DMS 273 (cell line): ENCODE measurements around the gene ZBTB42.

Source experiments
- DNase-seq: peaks from one replicate; lab custom pipeline; 2025; ENCODE audit not compliant: unreplicated experiment; lab: John Stamatoyannopoulos, UW

ZBTB42 gene

GRCh38 chr14:104782086-104782807 is 18.7 kb upstream of the ZBTB42 start:
- DNase-seq = no peak

DNA sequence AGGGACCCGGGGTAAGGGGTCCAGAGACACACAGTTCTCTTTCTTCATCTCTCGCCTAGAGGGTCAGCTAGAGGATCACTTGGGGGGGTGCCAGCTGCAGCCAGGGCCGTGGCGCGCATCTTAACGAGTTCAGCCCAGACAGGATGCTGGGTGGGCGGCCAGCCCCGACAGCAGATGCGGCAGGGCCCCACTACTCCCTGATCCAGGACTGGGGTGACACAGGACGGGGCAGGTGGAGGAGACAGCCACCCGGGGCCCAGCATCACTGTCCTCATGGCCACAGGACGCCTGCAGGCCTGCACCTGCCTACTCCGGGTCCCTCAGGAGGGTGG is 18.1 kb upstream of the ZBTB42 start:
- DNase-seq = no peak

DNA sequence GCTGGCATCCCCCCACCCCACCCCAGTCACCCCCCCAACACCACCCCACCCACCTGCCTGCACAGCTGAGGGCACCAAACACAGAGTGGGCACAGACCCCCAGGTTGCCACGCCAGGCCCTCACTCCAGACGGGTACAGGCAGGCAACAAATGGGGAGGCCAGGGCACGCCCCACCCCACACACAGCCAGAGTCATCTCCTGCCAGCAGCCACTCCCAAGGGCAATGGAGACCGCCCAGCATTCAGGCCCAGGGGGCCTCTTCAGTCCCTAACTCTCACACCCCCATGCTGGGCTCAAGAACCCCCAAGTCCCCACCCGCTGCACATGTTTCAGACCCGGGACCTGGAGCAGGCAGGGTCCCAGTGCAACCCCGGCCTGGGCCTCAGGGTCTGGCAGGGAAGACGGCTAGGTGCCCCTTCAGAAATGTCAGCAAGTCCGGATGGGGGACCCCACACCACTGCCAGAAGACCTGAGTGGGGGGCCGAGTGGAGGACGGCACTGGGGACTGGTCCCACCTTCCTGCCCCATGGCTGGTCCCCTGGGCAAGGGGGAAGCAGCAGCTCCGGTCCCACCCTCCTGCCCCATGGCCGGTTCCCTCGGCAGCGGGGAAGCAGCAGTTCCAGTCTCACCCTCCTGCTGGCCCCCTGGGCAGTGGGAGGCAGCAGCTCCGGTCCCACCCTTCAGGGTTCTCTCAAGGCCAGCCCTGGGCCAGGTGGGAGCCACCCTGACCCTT is 17.2 kb upstream of the ZBTB42 start:
- DNase-seq = no peak

- no peak for DNase-seq
Measured at GRCh38 chr14:104784218-104784568, 16.7 kb upstream of the ZBTB42 start.

- peak; percentile 72 for DNase-seq
Measured at GRCh38 chr14:104784846-104785707, 15.8 kb upstream of the ZBTB42 start.

DNA sequence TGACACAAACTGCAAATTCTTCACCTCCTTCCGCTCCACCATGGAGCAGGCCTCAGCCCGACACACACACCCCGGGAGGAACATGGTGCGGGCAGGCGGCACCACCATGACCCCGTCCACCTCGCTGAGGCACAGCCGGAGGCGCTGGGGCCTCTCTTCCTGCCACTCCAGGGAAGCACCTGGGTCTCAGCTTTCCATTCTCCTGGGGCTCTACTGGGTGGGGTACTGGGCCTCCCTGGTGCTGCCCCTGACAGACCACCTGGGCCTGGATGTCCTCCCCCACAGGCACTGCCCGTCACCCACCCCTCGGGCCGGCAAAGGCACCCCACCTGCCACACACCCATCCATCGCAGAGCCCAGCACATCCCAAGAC is 15.2 kb upstream of the ZBTB42 start:
- DNase-seq = no peak

DNA sequence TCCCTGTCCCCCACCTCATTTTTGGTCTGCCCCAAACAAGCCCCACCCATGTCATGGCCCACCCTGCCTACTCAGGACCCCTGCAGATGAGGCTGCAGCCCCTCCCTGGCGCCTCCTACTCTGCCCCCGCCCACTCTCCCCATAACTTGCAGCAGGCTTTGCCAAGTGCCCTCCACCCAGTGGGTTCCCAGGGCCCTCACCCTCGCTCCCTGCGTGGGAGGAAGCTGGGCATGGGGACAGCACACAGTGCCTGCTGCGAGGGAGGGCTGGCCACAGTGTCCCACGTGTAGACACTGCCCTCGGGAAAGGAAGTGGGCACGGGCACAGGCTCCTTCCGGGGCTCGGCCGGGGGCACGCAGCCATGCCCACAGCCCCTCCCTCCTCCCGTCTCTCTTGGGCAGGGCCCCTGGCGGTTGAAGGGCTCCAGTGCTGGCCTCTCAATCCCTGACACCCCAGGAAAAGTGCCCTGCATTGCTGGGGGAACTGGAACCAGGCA is 14.8 kb upstream of the ZBTB42 start:
- no peak for DNase-seq

- DNase-seq = no peak
Measured at GRCh38 chr14:104786726-104787675, 13.9 kb upstream of the ZBTB42 start.

- DNase-seq = no peak
Measured at GRCh38 chr14:104787736-104788135, 13.2 kb upstream of the ZBTB42 start.

DNA sequence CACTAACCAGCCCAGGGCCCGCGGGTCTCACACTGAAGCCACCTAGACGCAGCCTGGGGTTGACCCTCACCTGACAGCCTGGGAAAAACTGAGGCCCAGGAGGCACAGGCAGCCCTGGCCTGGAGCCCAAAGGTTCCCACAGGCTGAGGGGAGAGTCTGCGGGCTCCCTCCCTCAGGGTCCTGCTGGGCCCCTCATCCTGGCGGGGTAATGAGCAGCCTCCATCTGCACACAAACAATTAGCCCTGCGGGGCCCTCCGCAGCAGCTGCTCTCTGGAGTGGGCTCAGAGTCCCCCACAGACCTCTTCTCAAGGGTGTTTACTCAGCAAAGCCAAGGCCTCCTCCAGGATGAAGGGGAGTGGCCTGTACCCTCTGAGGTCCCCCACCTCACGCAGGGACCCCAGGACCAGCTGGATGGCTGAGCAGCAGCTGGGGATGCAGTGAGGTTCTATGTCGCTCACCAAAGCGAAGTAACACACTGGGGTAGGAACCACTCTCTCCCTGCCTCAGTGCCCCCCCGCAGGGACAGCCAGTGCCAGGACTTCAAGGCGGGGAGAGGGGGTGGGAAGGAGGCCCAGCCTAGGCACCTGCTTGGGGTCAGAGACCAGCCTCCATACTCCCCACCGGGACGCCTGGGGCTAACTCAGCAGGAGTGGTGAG is 12.6 kb upstream of the ZBTB42 start:
- peak; percentile 96 for DNase-seq

DNA sequence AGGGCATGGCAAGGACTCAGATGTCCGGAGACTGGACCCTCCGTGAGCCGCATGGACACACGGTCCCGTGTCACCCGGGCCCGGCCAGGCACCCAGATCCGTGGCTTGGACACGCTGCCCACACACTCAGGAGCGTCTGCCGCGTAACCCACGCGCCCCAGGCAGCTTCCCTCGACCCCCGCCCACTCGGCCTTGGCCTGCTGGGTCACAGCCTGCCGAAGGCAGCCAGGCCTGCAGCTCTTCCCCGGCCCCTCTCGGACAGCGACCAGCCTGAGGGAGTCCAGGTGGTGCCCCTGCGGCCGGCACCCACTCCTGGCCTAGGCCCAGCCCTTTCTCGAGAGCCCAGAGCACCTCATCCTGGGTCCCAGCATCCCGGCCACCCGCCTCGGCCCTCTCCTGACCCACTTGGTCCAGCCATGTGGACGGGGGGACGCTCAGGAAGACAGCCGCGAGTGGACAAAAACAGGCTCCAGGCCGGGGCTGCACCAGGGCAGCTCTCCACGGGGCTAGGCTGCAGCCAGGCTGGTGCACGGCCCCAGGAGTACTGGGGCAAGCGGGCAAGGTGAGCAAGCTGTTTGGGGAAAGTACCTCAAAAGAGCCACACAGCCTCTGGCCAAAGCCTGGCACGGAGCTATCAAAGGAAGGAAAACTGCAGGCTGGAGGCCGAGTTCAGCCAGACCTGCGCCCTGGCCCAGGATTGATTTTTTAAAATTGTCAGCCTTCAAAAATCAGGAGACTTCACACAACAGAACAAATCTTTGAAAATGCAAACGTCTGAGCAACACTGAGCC is 11.8 kb upstream of the ZBTB42 start:
- no peak for DNase-seq

GRCh38 chr14:104789752-104790743 is 10.9 kb upstream of the ZBTB42 start:
- no peak for DNase-seq

DNA sequence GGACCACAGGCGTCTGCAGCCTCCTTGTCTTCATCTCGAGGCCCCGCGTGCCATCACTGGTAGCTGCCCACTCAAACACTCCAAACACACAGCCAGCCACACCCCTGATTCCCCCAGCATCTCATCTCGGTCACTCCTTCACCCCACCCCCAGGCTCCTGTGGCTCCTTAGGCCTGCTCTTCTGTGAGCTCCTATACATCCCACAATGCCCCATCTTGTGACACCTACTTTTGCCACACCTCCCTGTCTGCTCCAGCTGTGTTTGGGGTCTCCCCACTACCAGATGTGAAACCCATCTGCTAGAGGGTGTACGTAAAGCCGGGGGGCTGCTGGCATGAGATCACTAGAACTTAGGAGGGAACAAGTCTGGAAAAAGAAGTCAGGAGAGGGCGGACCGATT is 9.5 kb upstream of the ZBTB42 start:
- no peak for DNase-seq

- peak; percentile 47 for DNase-seq
Measured at GRCh38 chr14:104792101-104792884, 8.6 kb upstream of the ZBTB42 start.

DNA sequence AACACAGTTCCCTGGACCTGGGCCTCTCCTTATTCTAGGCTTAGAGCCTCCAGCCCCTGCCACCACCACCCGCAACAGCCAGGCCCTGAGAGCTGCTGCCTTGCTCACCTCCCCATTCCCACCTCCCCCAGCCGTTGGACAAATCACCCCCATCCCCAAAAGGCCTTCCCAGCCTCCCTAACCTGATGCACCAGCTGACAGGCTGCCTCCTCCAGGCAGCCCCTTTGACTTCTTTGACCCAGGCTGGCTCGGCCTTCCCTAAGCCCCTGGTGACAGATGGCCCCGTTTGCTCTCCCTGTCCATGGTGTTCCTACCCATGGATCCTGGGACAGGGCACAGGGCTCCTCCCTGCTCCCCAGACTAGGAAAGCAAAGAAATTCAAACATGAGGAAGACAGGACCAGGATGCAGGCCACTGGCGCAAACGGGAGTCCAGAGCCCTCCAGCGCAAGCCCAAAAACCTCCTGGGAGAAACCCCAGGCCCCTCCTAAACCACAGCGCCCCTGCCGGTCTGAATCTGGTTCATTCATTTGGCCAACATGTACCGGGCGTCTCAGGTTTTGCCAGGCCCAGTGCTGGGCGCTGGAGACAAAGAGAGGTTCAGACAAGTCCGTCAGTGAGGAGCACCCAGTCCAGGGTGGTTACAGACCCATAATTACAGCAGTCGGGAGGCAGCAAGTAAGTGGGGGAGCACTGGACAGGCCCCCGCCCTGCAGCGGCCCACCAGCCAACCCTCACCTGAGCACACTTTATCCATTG is 7.8 kb upstream of the ZBTB42 start:
- no peak for DNase-seq

DNA sequence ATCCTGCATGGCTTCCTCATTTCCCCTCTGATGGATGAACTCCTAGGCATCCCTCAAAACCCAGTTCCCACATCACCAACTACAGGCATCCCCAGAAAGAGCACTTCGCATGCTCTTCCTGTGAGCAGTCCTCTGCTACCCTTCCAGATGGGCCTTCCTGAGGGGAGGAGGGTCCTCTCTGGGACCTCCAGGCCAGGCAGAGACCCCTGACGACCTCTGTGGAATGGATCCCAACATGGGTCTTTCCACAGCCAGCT is 7.3 kb upstream of the ZBTB42 start:
- DNase-seq = no peak

GRCh38 chr14:104794099-104794498 is 6.8 kb upstream of the ZBTB42 start:
- peak; percentile 73 for DNase-seq
